ENCODE measurements around the gene CD59.
"Not testable (repeated sequence)": the region's sequence is repeated elsewhere in the genome, so short reads cannot be mapped to it uniquely, and the experiment has no call there.

The CD59 gene

DNA sequence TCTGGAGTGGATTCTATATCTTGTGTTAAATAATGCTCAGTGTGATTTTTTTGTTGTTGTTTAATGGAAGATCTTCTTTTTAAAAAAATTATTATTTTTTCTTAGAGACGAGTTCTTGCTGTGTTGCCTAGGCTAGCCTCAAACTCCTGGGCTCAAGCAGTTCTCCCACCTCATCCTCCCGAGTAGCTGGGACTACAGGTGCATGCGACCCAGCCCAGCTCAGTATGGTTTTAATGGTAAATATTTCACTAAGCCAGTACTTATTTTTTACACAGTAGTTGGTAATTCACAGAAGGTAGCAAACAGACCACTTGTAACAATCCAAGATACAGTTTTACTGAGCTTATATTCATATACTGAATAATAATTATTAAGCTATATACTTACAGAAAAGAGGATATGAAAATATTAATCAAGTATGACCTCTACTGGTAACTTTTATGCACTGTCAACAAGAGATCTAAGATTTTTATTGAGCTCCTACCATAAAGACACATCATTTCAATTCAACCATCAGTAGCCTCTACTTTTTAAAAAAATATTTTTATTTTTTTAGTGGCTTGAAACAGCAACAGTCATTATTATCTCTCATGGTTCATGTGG is 6.1 kb upstream of the CD59 start:
- DNase-seq = no peak

DNA sequence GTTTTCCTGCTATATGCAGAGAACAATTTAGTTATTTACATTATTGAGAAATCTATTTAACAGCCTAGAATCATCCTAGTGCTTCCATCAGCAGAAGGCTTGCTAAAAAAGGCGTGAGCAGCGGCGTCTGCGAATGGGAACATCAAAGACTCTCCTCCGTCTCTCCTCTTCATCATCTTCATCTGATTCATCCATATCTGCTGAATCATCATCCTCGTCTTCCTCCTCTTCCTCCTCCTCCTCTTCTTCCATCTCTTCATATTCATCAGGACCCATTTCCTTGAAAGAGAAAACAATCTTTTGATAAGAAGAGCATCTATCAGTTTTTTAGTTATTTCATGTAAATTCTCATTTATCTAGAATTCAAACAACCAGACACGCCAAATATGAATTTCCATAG is 5.6 kb upstream of the CD59 start:
- DNase-seq = no peak

- no peak for DNase-seq
Measured at GRCh38 chr11:33737362-33737821, 1.2 kb upstream of the CD59 start.

DNA sequence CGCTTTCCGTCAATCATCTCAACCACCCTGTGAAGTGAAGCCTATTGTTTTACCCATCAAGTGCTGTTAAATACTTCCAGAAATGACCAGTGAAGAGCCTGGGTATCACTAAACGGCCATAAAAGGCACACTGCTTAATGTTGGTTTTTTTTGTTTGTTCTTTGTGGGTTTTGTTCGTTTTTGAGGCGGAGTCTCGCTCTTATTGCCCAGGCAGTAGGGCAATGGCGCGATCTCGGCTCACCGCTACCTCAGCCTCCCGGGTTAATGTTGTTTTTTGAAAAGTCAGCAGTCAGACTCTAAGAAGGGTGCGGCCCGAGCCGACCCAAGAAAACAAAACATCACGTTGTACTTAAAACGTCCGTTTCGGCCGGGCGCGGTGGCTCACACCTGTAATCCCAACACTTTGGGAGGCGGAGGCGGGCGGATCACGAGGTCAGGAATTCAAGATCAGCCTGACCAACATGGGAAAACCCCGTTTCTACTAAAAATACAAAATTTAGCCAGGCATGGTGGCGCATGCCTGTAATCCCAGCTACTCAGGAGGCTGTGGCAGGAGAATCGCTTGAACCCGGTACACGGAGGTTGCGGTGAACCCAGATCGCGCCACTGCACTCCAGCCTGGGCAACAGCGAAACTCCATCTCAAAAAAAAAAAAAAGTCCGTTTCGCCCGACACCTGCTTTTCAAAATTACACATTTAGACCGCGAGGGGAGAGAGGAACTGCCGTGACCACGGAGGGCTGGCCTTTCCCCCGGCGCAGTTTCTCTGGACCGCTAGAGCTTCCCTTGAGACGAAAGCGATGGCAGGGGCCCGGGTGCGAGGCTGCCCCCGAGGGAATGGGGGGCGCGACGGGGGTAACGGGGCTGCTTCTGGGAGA is 714 bp downstream of the CD59 start:
- DNase-seq = peak; percentile 69

DNA sequence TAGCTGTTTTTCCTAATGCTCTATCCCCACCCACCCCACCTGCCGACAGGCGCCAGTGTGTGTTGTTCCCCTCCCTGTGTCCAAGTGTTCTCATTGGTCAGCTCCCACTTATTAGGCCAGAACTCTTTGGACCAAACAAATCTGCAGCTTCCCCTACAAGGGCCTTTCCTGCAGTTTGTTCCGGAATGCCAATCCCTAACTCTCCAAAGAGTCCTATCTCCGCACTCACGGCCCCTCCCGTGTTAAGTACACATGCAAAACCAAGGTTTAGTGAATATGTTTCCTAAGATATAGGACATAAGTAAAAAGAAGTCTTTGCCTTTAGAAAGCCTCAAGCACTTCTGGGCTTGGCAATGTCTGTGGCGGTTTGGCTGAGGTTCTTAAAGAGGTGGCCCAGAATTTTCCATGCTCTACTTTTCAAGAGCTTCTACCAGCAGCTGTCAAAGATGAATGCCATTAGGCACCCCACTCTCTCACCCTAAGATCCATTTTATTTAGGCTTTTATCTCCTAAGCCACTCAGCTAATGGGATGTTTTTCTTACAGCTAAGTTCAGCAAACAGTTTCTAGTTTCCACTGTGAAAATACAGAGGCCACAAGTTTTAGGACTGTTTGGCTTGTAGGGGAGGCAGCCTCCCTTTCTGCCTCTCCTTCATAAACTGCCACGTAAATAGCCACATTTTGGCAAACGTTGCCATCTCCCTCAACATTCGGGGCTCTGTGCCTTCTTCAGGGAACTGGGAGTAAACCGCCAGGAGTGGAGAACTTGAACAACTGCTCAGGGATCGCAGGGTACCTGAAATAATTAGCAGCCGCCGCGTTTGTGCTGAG is 1.6 kb downstream of the CD59 start:
- DNase-seq = no peak

DNA sequence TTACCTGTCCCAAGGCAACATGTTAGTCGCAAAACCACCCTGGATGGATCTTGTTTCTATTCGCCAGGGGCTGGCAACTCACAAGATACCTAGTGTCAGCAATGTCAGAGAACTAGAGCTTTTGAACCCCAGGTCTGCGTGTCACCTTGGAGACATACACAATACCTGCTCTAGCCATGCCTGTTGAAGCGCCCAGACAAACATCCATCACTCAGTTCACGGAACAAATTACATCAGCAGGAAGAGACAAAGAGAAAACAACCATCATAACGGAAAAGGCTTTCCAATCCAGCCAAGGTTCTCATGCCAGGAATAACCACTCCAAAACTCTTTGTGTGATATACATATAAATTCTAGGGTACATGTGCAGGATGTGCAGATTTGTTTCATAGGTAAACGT is 2.2 kb downstream of the CD59 start:
- DNase-seq = no peak

- DNase-seq = peak; percentile 73
Measured at GRCh38 chr11:33731723-33732531, 4.3 kb downstream of the CD59 start.

- no peak for DNase-seq
Measured at GRCh38 chr11:33730716-33731115, 5.5 kb downstream of the CD59 start.

GRCh38 chr11:33729072-33729664 is 7.1 kb downstream of the CD59 start:
- not testable (repeated sequence) for DNase-seq

- DNase-seq = not testable (repeated sequence)
Measured at GRCh38 chr11:33727539-33727938, 8.7 kb downstream of the CD59 start.

- DNase-seq = no peak
Measured at GRCh38 chr11:33725496-33725895, 10.7 kb downstream of the CD59 start.

- no peak for DNase-seq
Measured at GRCh38 chr11:33724644-33725035, 11.6 kb downstream of the CD59 start.

DNA sequence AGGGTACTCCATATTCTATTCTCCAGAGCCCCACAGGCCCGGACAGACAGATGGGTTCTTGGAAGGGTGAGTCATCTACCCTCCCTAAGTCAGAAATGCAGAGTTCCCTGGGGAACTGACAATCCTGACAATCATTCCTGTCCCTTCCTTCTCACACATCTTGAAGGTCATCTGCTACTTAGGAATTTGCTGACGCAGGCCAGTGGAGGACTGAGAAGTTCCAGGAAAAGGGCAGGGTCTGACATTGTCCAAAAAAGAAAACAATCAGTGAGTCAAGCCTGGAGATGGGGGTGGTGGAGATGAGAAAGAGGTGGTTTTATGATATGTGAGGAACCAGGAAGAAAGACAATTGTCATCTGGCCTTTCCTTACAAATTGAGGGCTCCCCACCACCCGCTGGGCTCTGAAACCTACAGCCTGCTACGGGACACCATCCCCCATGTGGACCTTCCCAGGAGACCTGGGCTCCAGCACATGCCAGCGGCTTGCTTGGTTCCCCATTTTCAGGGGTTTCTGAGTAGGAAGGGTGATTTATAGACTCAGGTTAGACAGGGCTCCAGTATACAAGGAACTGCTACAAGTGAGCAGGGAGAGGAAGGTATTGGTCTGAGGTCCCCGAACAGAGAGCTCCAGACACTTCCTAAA is 12.9 kb downstream of the CD59 start:
- peak; percentile 34 for DNase-seq

DNA sequence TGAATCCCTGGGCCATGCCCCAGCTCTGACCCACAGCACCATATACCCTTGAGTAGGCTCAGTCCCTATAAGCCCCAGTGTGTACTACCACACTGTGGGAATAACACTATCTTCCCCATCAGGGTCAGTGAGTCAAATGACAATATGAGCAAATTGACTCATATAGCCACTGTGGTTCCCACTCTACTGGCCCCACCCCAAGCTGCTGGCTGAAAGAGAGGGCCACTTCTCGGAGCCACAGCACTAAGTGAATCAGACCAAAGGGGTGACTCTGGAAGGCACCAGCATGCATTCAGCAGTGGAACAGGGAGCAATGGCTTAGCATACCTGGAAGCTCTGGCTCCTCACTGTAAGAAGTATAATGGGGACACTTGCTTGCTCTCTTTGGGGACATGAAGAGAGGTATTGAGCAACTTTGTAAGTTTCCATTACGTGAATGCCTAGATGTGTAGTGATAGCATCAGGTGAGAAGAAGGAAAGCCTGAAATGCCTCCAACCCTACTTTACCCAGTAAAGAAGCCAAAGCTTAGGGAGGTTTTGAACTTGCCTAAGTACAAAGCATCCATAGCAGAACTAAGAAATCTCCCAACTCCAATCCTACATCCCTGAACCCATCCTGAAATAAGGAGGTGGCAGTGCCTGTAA is 13.5 kb downstream of the CD59 start:
- DNase-seq = peak; percentile 86

DNA sequence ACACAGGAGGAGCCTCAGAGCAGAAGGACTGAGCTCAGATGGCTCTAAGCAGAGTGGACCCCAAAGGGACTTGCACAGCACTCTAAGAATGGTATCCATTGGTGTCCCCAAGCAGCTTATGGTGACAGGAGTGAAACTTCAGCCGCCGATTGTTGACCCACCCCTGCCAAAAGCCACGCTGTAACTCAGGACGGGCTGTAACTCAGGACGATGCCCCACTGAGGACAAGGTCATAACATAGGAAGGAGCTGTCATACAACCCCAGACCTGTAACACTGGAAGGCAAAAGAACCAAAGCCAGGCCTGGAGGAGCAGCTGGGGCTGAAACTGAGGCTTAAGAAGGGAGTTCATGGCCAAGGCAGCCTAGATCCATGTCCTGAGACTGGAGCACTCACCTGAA is 14.2 kb downstream of the CD59 start:
- no peak for DNase-seq

DNA sequence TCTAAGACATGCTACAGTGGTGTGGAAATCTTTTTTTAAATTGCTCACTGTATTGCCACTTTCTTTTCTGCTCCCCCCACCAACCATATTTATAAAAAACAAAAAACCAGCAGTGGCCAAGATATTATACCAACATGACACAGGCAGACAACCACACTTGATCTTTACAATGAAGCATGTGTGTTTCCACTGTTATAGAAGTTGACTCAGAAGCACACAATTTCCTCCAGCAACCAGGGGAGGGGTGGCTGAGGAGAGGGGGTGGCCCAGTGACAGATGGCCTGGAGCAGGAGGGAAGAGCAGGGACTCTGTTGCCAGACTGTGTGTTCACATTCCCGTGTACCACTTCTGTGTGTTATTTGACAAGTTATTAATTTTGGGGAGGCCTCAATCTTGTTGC is 14.8 kb downstream of the CD59 start:
- DNase-seq = peak; percentile 48

- DNase-seq = no peak
Measured at GRCh38 chr11:33719587-33719986, 16.6 kb downstream of the CD59 start.

DNA sequence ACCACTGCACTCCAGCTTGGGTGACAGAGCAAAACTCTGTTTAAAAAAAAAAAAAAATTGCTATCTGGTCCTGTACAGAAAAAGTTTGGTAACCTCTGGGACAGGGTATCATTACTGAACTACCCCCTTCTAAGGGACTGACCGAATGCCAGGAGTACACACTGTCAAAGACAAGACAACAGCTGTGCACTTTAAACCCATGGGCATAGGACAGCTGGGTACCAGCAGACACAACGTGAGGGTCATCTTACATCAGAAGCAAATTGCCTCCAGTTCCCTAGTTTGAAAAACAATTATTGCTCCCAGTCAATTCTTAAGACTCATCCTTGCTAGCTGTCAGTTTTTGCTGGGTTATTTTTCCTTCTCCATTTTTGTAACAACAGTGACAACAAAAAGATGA is 17.8 kb downstream of the CD59 start:
- no peak for DNase-seq

DNA sequence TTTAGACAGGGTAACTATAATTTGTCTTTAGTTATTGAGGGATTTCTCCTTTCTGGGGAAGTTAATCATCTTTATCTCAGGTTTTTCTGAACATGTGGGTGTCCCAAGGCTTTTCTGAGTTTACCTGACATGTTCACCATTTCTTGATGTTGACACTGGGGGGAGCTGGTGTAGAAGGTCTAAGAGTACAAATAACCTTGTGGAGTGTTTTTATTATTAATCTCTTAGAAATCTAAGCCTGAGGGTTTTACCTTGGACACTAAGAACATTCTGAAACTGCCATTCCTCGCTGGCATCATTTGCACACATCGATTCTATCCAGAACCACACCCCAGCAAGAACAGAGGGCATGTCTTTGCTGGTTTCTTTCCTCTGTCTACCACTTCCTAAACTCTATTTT is 20.0 kb downstream of the CD59 start:
- no peak for DNase-seq

DNA sequence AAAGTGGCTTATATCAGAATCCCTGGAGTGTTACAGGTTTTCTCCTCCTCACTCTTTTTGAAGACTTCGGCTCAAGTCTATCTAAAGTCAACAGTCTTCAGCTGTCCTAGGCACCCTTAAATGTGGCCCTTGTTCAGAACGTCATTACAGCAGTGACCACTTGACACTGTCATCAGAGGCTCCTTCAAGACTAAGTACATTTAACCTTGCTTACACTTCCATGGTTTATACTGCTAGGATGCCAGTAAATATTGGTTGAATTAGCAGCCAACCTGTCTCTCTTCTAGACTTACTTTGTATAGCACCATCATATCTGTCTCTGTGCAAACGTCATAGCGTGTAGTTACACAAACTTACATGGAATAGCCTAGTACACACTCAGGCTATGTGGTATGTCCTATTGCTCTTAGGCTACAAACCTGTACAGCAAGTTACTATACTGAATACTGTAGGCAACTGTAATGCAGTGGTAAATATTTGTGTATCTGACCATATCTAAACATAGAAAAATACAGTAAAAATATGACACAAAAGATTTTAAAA is 22.3 kb downstream of the CD59 start:
- no peak for DNase-seq

Data from activated CD4-positive, alpha-beta T cell treated with anti-CD3 and anti-CD28 coated beads, Interleukin-2, amount 50 U/mL, for 16 hours (primary cell).